Measurements from ENCODE around the gene DGCR2. TPM values are rescaled to one million over a fixed set of nuclear protein-coding genes. Genes with fewer than 3 reads are reported as not detected.
"Not testable (repeated sequence)": the region's sequence is repeated elsewhere in the genome, so short reads cannot be mapped to it uniquely, and the experiment has no call there.

Gene DGCR2
- total RNA-seq, 2 donors from 2014 or later, result 24.4 to 28.5 TPM

DNA sequence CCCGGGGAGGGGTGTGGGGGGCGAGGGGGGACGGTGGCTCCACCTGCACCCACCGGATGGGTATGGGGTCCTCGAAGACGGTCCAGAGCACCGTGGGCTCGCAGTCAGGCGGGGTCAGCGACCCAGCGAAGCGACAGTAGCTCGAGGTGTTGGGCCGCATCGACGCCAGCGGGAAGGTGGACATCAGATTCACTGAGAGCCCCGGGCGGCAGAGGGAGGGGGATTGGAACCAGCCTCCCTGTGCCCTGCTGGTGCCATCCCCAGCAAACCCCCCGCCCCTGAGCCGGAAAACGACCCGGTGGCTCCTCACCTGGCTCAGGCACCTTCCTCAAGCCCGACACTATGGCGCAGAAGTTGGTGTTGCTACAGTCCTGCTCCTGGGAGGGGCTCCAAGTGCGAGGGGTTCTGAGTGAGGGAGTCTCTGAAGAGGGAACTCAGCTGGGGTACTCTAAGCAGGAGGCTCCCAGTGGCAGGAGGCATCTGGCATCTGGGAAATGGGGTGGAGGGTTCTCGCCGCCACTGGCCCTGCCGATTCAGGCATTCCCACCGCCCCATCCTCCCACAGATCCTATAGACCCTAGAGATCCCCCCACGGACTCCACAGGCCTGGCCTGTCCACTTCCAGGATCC, 89.9 kb downstream of the DGCR2 start:
- H3K9me3 Mint-ChIP-seq; H3K36me3 Mint-ChIP-seq (ENCODE audit: insufficient read depth in 2 of 2); H3K4me3 Mint-ChIP-seq; H3K27ac Mint-ChIP-seq; DNase-seq; H3K4me1 Mint-ChIP-seq (ENCODE audit: low read depth); ATAC-seq (replicated peaks in 1 of 2): not testable (repeated sequence)
- peaks cover 12% of the 10 kb centered on the region for H3K27me3 Mint-ChIP-seq (ENCODE audit: low read depth)

DNA sequence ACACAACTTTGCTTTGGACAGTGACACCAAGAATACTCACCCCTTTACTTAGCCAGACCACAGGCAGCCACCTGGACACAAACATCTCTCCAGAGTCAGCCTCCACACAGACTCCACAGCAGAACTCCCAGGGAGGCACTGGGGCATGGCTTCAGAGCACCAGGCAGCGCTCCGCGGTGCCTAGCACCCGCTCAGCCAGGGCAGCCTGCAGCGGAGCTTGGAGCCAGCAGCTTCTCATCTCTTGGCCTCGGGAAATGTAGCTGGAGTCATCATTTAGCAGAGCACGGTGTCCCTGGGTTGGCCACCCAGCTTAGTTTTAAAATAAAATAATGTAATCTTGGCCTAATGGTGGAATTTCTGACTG, 91.3 kb downstream of the DGCR2 start:
- H3K9me3 Mint-ChIP-seq; H3K4me3 Mint-ChIP-seq; ATAC-seq (replicated peaks in 1 of 2); H3K36me3 Mint-ChIP-seq (ENCODE audit: insufficient read depth in 2 of 2); H3K27ac Mint-ChIP-seq; DNase-seq; H3K4me1 Mint-ChIP-seq (ENCODE audit: low read depth): not testable (repeated sequence)
- peaks cover 18% of the 10 kb centered on the region for H3K27me3 Mint-ChIP-seq (ENCODE audit: low read depth)

DNA sequence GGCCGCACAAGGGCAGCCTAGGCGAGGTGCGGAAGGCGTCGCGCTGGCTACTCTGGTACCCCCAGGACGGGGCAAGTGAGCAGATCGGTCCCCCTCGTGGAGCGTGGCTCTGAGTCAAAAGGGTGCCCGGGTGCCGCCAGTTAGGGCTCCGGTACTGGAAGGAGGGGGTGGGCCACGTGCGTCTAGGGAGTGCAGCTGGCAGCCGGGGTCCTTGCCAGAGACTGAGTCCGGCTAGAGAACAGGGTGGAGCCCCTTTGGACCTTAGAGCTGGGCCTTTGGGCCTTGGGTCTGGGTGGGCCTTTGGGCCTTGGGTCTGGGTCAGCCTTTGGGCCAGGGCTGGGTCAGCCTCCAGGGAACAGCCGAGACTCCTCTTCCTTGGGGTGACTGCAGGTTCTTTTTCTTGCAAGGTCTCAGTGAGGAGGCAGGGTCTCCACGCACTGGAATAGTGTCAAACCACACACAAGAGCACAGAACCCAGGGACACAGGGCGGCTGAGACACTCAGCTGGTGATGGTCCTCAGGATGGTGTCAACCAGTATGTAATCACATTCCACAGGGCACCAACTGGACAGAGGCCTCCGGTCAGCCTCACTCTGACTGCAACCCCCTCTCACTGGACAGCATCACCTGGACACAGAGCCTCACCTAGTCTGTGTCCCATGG, 91.9 kb downstream of the DGCR2 start:
- not testable (repeated sequence) for DNase-seq; ATAC-seq (replicated peaks in 1 of 2); H3K36me3 Mint-ChIP-seq (ENCODE audit: insufficient read depth in 2 of 2); H3K27ac Mint-ChIP-seq; H3K4me1 Mint-ChIP-seq (ENCODE audit: low read depth); H3K9me3 Mint-ChIP-seq; H3K4me3 Mint-ChIP-seq
- peaks cover 18% of the 10 kb centered on the region for H3K27me3 Mint-ChIP-seq (ENCODE audit: low read depth)

DNA sequence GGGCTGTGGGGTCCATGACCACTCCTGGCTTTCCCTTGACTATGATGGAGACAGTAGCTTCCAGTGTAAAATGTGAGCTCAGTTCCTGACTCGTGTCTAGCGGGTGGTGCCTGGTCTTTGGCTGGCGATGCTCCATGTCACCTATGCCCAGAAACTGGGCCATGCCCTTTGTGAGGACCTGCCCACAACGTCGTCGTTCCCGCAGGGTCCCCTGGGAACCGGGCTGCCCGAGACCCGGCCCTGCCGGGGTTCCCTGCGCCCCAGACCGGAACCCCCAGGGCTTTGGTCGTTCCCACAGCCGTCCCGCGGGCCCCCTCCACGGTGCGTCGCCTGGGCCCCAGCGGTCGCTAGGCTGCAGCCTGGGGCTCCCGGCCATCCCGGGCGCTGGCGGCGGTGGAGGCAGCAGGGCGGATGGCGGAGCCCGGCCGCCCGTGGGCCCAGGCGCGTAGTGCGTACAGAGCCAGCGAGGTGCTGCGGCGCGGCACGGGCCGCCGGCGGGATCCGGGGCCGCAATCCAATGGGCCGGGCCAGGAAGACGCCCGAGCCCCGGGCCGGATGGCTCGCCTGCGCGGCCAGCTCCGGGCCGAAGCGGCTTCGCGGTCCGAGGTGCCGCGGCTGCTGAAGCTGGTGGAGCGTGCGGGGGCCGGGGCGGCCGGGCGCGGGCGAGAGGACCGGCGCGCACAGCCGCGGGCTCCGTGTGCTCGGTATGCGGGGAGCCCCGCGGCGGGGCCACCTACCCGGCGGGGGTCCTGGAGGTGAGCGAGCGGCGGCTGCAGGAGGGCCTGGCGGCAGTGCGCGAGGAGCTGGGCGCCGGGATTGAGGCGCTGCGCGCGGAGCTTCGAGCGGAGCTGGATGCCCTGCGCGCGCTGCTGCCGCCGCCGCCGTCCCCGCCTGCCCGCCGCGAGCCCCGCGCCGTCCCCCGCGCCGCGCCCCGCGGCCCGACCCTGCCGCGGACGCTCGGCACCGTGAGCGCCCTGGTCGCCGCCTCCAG, 92.8 kb downstream of the DGCR2 start:
- not testable (repeated sequence) for ATAC-seq (replicated peaks in 1 of 2); H3K27ac Mint-ChIP-seq; DNase-seq; H3K4me3 Mint-ChIP-seq; H3K4me1 Mint-ChIP-seq (ENCODE audit: low read depth); H3K36me3 Mint-ChIP-seq (ENCODE audit: insufficient read depth in 2 of 2); H3K9me3 Mint-ChIP-seq
- peaks cover 18% of the 10 kb centered on the region for H3K27me3 Mint-ChIP-seq (ENCODE audit: low read depth)

DNA sequence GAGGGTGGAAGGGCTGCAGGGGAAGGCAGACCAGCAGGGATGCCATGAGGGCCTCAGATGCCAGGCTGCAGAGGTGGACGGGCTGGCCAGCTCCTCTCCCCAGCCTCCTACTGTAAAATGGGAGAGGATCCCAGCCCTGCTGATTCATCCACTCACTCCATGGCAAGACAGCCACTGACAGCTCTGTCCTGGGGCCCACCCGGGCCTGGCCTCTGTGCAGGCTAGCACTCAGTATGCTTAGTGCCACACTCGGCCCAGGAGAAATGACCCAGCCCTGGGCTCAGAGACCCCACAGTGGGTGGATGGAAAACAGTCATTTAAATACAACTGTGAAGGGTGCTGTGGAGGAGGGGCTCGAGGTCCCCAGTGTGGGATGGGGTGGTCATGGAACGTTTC, 94.2 kb downstream of the DGCR2 start:
- H3K9me3 Mint-ChIP-seq; H3K4me3 Mint-ChIP-seq; ATAC-seq (replicated peaks in 1 of 2); H3K4me1 Mint-ChIP-seq (ENCODE audit: low read depth); H3K36me3 Mint-ChIP-seq (ENCODE audit: insufficient read depth in 2 of 2); DNase-seq; H3K27ac Mint-ChIP-seq: not testable (repeated sequence)
- peaks cover 18% of the 10 kb centered on the region for H3K27me3 Mint-ChIP-seq (ENCODE audit: low read depth)

DNA sequence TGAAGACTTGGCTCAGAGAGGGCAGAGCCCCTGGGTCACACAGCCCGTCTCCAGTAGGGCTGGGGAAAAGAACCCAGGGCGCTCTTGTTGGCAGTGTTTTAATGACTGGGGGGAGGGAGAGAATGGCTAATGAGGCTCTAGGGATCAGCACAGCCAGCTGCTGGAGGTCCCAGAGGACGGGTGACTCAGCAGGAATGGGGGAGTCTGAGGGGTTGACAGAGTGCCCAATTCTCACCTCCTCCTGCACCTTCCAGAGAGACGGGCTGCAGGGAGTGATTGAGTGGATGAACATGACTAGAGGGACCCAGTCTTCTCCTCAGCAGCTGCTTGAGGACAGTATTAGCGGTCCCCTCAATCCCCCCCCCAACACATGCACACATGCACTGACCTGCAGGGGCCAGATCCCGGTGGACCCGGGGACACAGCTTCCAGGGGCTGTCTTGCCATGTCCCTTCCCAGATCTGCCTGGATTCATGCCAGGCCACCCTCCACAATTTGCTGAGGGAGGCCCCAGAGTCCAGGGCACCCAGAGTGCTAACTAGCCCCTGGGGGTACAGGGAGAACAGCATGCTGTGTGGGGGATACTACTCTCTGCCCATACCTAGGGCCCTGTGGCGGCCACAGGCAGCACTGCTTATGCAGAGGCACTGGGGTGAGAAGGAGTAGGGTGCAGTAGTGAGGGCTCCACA, 94.7 kb downstream of the DGCR2 start:
- H3K36me3 Mint-ChIP-seq (ENCODE audit: insufficient read depth in 2 of 2); H3K4me1 Mint-ChIP-seq (ENCODE audit: low read depth); ATAC-seq (replicated peaks in 1 of 2); DNase-seq; H3K27ac Mint-ChIP-seq; H3K4me3 Mint-ChIP-seq; H3K9me3 Mint-ChIP-seq: not testable (repeated sequence)
- peaks cover 18% of the 10 kb centered on the region for H3K27me3 Mint-ChIP-seq (ENCODE audit: low read depth)

DNA sequence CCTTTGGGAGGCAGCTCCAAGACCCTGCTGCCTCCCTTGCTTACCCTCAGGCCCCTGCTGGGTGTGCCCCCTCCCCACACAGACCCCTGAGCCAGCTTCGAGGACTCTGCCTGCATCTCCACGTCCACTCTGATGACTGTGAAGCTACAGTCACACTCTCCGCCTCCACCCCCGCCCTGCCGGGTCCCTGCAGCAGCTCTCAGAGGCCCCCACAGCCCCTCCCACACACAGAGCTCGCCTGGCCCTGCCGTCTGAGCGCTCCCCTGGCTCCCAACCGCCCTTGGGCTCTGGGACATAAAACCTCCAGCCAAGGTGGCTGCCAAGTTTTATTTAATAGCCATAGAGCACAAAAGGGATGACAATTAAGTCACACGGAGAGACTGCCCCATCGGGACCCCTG, 96.1 kb downstream of the DGCR2 start:
- H3K4me3 Mint-ChIP-seq; ATAC-seq (replicated peaks in 1 of 2); H3K4me1 Mint-ChIP-seq (ENCODE audit: low read depth): not testable (repeated sequence)

DNA sequence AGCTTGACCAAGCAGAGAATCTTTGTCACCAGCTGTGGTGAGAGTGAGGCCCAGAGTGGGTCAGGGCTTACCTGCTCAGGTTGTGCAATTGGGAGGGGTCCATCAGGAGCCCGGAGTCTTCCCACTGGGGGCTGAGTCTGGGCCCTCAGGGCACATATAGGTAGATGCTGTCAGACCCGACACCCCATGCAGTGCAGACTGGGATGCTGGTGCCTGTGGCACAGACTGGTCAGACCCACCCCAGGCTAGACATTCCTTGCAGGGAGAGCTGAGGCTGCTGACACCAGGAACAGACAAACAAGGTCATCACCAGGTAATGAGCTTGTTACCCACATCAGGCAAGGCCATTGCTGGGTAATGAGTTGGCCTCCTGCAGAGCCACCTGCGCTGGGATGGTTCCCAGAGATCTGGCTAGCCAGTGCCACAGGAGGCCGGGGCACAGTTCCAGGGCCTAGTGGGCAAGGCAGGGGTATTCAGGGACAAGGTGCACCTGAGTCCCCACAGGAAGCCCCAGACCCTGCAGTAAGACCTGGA, 97.2 kb downstream of the DGCR2 start:
- H3K27ac Mint-ChIP-seq; ATAC-seq (replicated peaks in 1 of 2); H3K4me3 Mint-ChIP-seq; DNase-seq; H3K4me1 Mint-ChIP-seq (ENCODE audit: low read depth); H3K9me3 Mint-ChIP-seq; H3K36me3 Mint-ChIP-seq (ENCODE audit: insufficient read depth in 2 of 2): not testable (repeated sequence)
- peaks cover 24% of the 10 kb centered on the region for H3K27me3 Mint-ChIP-seq (ENCODE audit: low read depth)

More for the DNA sequence above, 96.1 kb downstream of the DGCR2 start:
- not testable (repeated sequence) for DNase-seq; H3K36me3 Mint-ChIP-seq (ENCODE audit: insufficient read depth in 2 of 2); H3K27ac Mint-ChIP-seq; H3K9me3 Mint-ChIP-seq
- H3K27me3 Mint-ChIP-seq (ENCODE audit: low read depth), result peaks cover 18% of the 10 kb centered on the region

DNA sequence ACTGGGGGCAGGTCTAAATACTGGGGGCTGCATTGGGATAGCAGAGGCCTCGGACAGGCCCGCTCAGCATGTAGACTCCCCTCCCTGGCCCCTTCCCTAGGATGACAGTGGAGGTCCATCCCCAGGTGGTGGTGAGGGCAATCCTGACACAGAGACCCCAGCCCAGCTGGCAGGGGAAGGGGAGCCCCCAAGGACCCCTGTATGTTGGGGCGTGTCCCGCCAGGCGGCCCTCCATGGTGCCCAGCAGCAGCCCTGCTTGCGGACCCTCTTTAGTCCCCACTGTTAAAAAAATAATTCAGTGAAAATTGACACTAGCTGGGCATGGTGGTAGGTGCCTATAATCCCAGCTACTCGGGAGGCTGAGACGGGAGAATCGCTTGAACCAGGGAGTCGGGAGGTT, 98.3 kb downstream of the DGCR2 start:
- not testable (repeated sequence) for H3K36me3 Mint-ChIP-seq (ENCODE audit: insufficient read depth in 2 of 2); H3K27ac Mint-ChIP-seq; H3K4me3 Mint-ChIP-seq; H3K4me1 Mint-ChIP-seq (ENCODE audit: low read depth); ATAC-seq (replicated peaks in 1 of 2); H3K9me3 Mint-ChIP-seq; DNase-seq
- peaks cover 33% of the 10 kb centered on the region for H3K27me3 Mint-ChIP-seq (ENCODE audit: low read depth)

DNA sequence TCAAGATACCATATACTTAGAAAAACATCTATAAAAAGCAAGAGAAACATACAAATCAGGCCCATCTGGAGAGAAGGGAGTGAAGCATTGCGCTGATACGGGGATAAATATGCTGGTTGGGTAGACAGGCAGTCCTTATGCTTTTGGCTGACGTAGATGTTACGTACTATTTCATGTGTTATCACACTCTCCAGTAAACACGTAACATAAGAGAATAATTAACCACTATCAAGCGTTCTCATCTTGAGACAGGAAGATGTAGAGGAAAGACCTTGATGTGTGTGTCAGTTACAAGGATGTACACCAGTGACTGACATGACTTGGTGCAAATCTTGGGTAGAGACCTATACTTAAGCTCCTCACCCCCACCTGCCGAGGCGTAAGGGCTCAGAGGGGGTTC, 99.5 kb downstream of the DGCR2 start:
- H3K27ac Mint-ChIP-seq, result no peak overlapping the region
- no peaks in the 10 kb centered on the region for H3K36me3 Mint-ChIP-seq (ENCODE audit: insufficient read depth in 2 of 2)
- H3K4me1 Mint-ChIP-seq (ENCODE audit: low read depth), result no peaks in the 10 kb centered on the region
- H3K27me3 Mint-ChIP-seq (ENCODE audit: low read depth), result peaks cover 32% of the 10 kb centered on the region
- H3K4me3 Mint-ChIP-seq, result no peak overlapping the region
- DNase-seq, result no peak
- ATAC-seq (replicated peaks in 1 of 2), result no peak
- H3K9me3 Mint-ChIP-seq, result no peaks in the 10 kb centered on the region

DNA sequence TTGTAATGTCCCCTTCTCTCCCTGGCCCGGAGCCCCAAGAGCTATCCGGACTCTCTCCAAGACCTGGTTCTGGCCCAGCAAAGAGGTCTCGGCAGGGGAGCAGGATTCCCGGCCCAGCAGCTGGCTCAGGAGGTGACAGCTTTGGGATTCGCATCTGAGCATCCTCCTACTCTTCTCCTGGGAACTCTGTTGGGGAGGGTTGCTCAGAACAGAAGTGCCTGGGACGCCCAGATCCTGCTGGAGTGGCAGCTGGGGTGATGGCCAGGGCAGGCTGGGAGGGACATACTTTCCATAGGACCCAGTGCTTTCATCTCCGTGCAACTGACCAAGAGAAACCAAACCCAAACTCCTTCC, 102.6 kb downstream of the DGCR2 start:
- Mint-ChIP-seq H3K9me3 (no peaks in the 10 kb centered on the region), H3K27ac (no peak overlapping the region), H3K4me1 (ENCODE audit: low read depth) (no peaks in the 10 kb centered on the region), H3K27me3 (ENCODE audit: low read depth) (peaks cover 22% of the 10 kb centered on the region), H3K4me3 (no peak overlapping the region), H3K36me3 (ENCODE audit: insufficient read depth in 2 of 2) (no peaks in the 10 kb centered on the region)
- DNase-seq (no peak), ATAC-seq (replicated peaks in 1 of 2) (no peak)

DNA sequence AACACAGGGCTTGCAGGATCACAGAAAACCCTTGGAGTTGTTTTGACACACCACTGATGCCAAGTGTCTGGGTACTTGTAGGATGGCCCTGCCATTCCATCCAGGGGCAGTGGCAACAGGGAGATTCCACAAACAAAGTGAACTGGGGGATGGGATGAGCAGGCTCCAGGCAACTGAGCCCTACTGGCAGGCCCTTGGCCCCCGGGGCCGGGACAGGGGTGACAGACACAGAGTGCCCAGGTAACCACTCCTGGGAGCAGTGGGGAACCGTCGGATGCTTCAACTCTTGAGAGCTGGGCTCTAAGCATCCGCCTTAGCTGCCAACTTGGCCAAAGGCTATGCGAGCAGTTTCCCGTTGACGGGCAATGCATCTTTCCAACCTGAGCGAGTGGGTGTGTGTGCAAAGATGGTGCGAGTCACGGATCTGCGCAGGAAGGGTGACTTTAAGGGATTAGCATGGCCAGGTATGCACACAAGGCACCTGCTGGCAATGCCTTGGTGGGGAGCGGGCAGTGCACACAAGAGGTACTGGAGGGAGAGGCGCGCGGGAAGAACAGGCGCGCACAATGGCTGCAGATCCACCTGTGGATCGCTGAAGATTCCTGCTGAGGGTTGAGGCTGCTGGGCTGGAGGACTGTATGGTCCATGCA, 103.1 kb downstream of the DGCR2 start:
- DNase-seq (no peak), ATAC-seq (replicated peaks in 1 of 2) (no peak)
- Mint-ChIP-seq H3K4me1 (ENCODE audit: low read depth) (no peaks in the 10 kb centered on the region), H3K27ac (no peak overlapping the region), H3K4me3 (no peak overlapping the region), H3K27me3 (ENCODE audit: low read depth) (peaks cover 22% of the 10 kb centered on the region), H3K9me3 (no peaks in the 10 kb centered on the region), H3K36me3 (ENCODE audit: insufficient read depth in 2 of 2) (no peaks in the 10 kb centered on the region)

Measured in activated T-cell treated with anti-CD3 and anti-CD28 coated beads, Interleukin-2, amount 50 U/mL, for 72 hours (primary cell).